Stimulated activated CD4-positive, alpha-beta T cell treated with anti-CD3 and anti-CD28 coated beads, Interleukin-1b, Interleukin-23, amount 100 ng/mL, for 1 hour (primary cell): Measurements from ENCODE around the gene DACH1.

Experiments
- DNase-seq, 2 donors: peaks; one replicate each; pipeline ENCODE4 v3.0.0-alpha.2; 2020; ENCODE audit warnings: low read depth in 2 of 2

DACH1 gene

GRCh38 chr13:71489041-71489440, 378.0 kb downstream of the DACH1 start:
- DNase-seq, result no peak

- no peak for DNase-seq
Observed at GRCh38 chr13:71488201-71488600, 378.8 kb downstream of the DACH1 start.

- no peak for DNase-seq
Observed at GRCh38 chr13:71485913-71486312, 381.1 kb downstream of the DACH1 start.

- no peak for DNase-seq
Observed at GRCh38 chr13:71483733-71484132, 383.3 kb downstream of the DACH1 start.

GRCh38 chr13:71481501-71481900, 385.5 kb downstream of the DACH1 start:
- DNase-seq, result no peak

- no peak for DNase-seq
Observed at GRCh38 chr13:71481046-71481445, 386.0 kb downstream of the DACH1 start.

GRCh38 chr13:71477735-71478134, 389.3 kb downstream of the DACH1 start:
- no peak for DNase-seq

- no peak for DNase-seq
Observed at GRCh38 chr13:71474936-71475335, 392.1 kb downstream of the DACH1 start.

- DNase-seq, result no peak
Observed at GRCh38 chr13:71469626-71470025, 397.4 kb downstream of the DACH1 start.

GRCh38 chr13:71464686-71465085, 402.3 kb downstream of the DACH1 start:
- no peak for DNase-seq

GRCh38 chr13:71461892-71462291, 405.1 kb downstream of the DACH1 start:
- no peak for DNase-seq

- no peak for DNase-seq
Observed at GRCh38 chr13:71460211-71460610, 406.8 kb downstream of the DACH1 start.

- DNase-seq, result no peak
Observed at GRCh38 chr13:71459708-71460107, 407.3 kb downstream of the DACH1 start.

GRCh38 chr13:71457645-71458044, 409.4 kb downstream of the DACH1 start:
- no peak for DNase-seq

- no peak for DNase-seq
Observed at GRCh38 chr13:71456136-71456535, 410.9 kb downstream of the DACH1 start.

- DNase-seq, result no peak
Observed at GRCh38 chr13:71454509-71454908, 412.5 kb downstream of the DACH1 start.

GRCh38 chr13:71448080-71448630, 418.8 kb downstream of the DACH1 start:
- no peak for DNase-seq

GRCh38 chr13:71437704-71438103, 429.3 kb downstream of the DACH1 start:
- DNase-seq, result no peak

GRCh38 chr13:71430681-71431080, 436.3 kb downstream of the DACH1 start:
- DNase-seq, result no peak

- DNase-seq, result no peak
Observed at GRCh38 chr13:71417205-71417604, 449.8 kb downstream of the DACH1 start.

- no peak for DNase-seq
Observed at GRCh38 chr13:71412231-71412630, 454.8 kb downstream of the DACH1 start.

GRCh38 chr13:71408416-71408815, 458.6 kb downstream of the DACH1 start:
- DNase-seq, result no peak

GRCh38 chr13:71399631-71400215, 467.3 kb downstream of the DACH1 start:
- no peak for DNase-seq

- no peak for DNase-seq
Observed at GRCh38 chr13:71396149-71396548, 470.9 kb downstream of the DACH1 start.
